Measurements from ENCODE around the gene AKAP13. TPM values are rescaled to one million over a fixed set of nuclear protein-coding genes. Genes with fewer than 3 reads are reported as not detected.

AKAP13 gene
- total RNA-seq, 1 experiment from 2014 or later: 47.3 TPM

- H3K56ac ChIP-seq (ENCODE audit: insufficient read length, low read depth, low read length): no peak overlapping the region
- no peak overlapping the region for H2BK20ac ChIP-seq (ENCODE audit: low read depth, low read length, poor library complexity, severe bottlenecking)
- H3K4me2 ChIP-seq (ENCODE audit: insufficient read depth, insufficient read length, low read length): no peak overlapping the region
- no peaks in the 10 kb centered on the region for H3K79me2 ChIP-seq (ENCODE audit: insufficient read depth, low read length)
- no peaks in the 10 kb centered on the region for H3K23me2 ChIP-seq (ENCODE audit: insufficient read length, low read depth, low read length, poor library complexity, severe bottlenecking)
- H3K9me3 ChIP-seq (ENCODE audit: control insufficient read depth, low read depth, low read length): no peaks in the 10 kb centered on the region
- H4K8ac ChIP-seq (replicated peaks; ENCODE audit: insufficient read length, low read depth, low read length): no peak overlapping the region
- Mint-ChIP-seq H3K4me3 (no peak overlapping the region), H3K27ac (no peak overlapping the region), H3K36me3 (ENCODE audit: insufficient read depth in 1 of 3, low read depth in 3 of 3) (no peaks in the 10 kb centered on the region; a peak in 1 of 7 replicates), H3K4me1 (peaks cover 11 to 18% of the 10 kb centered on the region in 2 experiments), H3K9me3 (peaks cover 0 to 2% of the 10 kb centered on the region in 2 experiments; a peak in 3 of 5 replicates), H3K27me3 (ENCODE audit: low read depth) (peaks cover 4% of the 10 kb centered on the region)
- H2BK120ac ChIP-seq (ENCODE audit: low read depth, low read length, poor library complexity, severe bottlenecking): no peak overlapping the region
- no peak overlapping the region for H3K4ac ChIP-seq (ENCODE audit: low read depth, low read length)
- no peak overlapping the region for H2BK15ac ChIP-seq (ENCODE audit: low read depth, low read length)
- no peak overlapping the region for H3K14ac ChIP-seq (ENCODE audit: insufficient read depth, low read length)
- H3K27ac ChIP-seq (ENCODE audit: insufficient read length, low read depth, low read length): no peak overlapping the region
- H2BK12ac ChIP-seq (ENCODE audit: insufficient read length, low read depth, low read length): no peak overlapping the region
- H3K18ac ChIP-seq (ENCODE audit: insufficient read length, low read depth, low read length): no peak overlapping the region
- no peaks in the 10 kb centered on the region for H3K79me1 ChIP-seq (ENCODE audit: insufficient read depth, low read depth, low read length, poor library complexity, severe bottlenecking)
- H3K27me3 ChIP-seq (ENCODE audit: insufficient read depth, low read length): no peaks in the 10 kb centered on the region
- H4K91ac ChIP-seq (ENCODE audit: insufficient read length, low read depth, low read length): no peak overlapping the region
- DNase-seq: no peak
- H3T11ph ChIP-seq (ENCODE audit: low read length): no peak overlapping the region
- no CpG with 5 or more reads among the region's 1 CpG for WGBS (ENCODE audit: extremely low coverage, insufficient read length, low lambda C conversion rate)
- H3K9ac ChIP-seq (ENCODE audit: extremely low read depth, insufficient read length, low read length): no peak overlapping the region
- H4K5ac ChIP-seq (ENCODE audit: insufficient read length, low read depth, low read length): no peak overlapping the region
- no peak overlapping the region for H2AK5ac ChIP-seq (ENCODE audit: insufficient read length, low read length)
- H3K23ac ChIP-seq (ENCODE audit: insufficient read length, low read depth, low read length): no peak overlapping the region
- no peak overlapping the region for H2AFZ ChIP-seq (ENCODE audit: low read length)
- no peaks in the 10 kb centered on the region; the same call in 1 of the 2 replicates for H3K4me1 ChIP-seq (ENCODE audit: insufficient read depth, low read length)
- H2BK5ac ChIP-seq (ENCODE audit: insufficient read length, low read length): no peak overlapping the region
- H4K20me1 ChIP-seq (ENCODE audit: control insufficient read depth, insufficient read depth, insufficient read length): no peaks in the 10 kb centered on the region
- no peak for TF ChIP-seq CTCF (conservative IDR thresholded peaks at IDR 0.05)
Observed at GRCh38 chr15:85340321-85340665, 40.1 kb upstream of the AKAP13 start.
